Spleen (tissue), 11 donors: ENCODE data around the gene SPTAN1. TPM values are rescaled to one million over a fixed set of nuclear protein-coding genes. Genes with fewer than 3 reads are reported as not detected.

Experiments used
- DNase-seq: peaks from one replicate; pipeline ENCODE4 v3.0.0-alpha.2; 2020
- H3K27ac ChIP-seq, 8 donors: fragments of 200-600 bp; sonication (generic) in 7 of 8; 1 replicate in 4 of 8; 2 replicates in 4 of 8; pipeline versions ENCODE4 v1.5.0 to v1.8.0; 2016 to 2021; ENCODE audit warnings: inconsistent platforms in 4 of 8, mild to moderate bottlenecking in 4 of 8, moderate library complexity in 1 of 8
- H3K27me3 ChIP-seq, 7 donors: fragments of 200-600 bp; sonication (generic) in 6 of 7; replicated peaks in 1 of 7; 1 replicate in 4 of 7; 2 replicates in 3 of 7; pipeline versions ENCODE4 v1.5.0 to v1.8.0; 2016 to 2021; ENCODE audit warnings: inconsistent platforms in 3 of 7, mild to moderate bottlenecking in 1 of 7
- H3K36me3 ChIP-seq, 6 donors: fragments of 200-600 bp; sonication (generic) in 5 of 6; 1 replicate in 4 of 6; 2 replicates in 2 of 6; pipeline versions ENCODE4 v1.5.0 to v1.8.0; 2016 to 2021; ENCODE audit warnings: inconsistent platforms in 2 of 6
- H3K4me1 ChIP-seq, 6 donors: fragments of 200-600 bp; sonication (generic) in 5 of 6; 1 replicate in 3 of 6; 2 replicates in 3 of 6; pipeline versions ENCODE4 v1.5.0 to v1.8.0; 2016 to 2021; ENCODE audit warnings: inconsistent platforms in 3 of 6
- H3K4me3 ChIP-seq, 8 donors: fragments of 200-600 bp; sonication (generic) in 7 of 8; 1 replicate in 4 of 8; 2 replicates in 4 of 8; pipeline versions ENCODE4 v1.5.0 to v1.8.0; 2016 to 2021; ENCODE audit warnings: inconsistent platforms in 4 of 8, mild to moderate bottlenecking in 4 of 8, moderate library complexity in 2 of 8
- H3K9me3 ChIP-seq, 8 donors: fragments of 200-600 bp; sonication (generic) in 7 of 8; 1 replicate in 4 of 8; 2 replicates in 4 of 8; pipeline versions ENCODE4 v1.5.0 to v1.8.0; 2016 to 2021; ENCODE audit warnings: inconsistent platforms in 4 of 8
- CTCF ChIP-seq, 11 experiments: fragments of 200-600 bp in 7 of 11; fragments of 450-650 bp in 4 of 11; sonication (generic) in 4 of 11; IDR thresholded peaks in 8 of 11; conservative IDR thresholded peaks in 3 of 11; 1 replicate in 7 of 11; 2 replicates in 4 of 11; pipeline versions ENCODE4 v1.4.0 to v1.8.0; 2016 to 2021; ENCODE audit warnings: antibody characterized with exemption in 11 of 11, inconsistent platforms in 4 of 11, mild to moderate bottlenecking in 1 of 11
- POLR2A ChIP-seq, 3 donors: fragments of 450-650 bp; IDR thresholded peaks; one replicate each; pipeline ENCODE4 v1.5.1; 2017; ENCODE audit warnings: antibody characterized with exemption in 3 of 3, mild to moderate bottlenecking in 1 of 3
- POLR2AphosphoS5 ChIP-seq, 3 donors: sonication (generic); formaldehyde crosslinking; IDR thresholded peaks; one replicate each; pipeline ENCODE4 v1.5.1; 2017; ENCODE audit warnings: antibody characterized with exemption in 3 of 3
- WGBS, 5 donors: extraction: QIAGEN DNeasy Blood & Tissue Kit in 3 of 5; methylation state at CpG; one replicate each; pipeline versions ENCODE4 v1.1.5 to v1.1.7; 2013 to 2018; 5-methylcytosine and 5-hydroxymethylcytosine counted together
- intact Hi-C: fragments of 100-400 bp; cut with DNase I; formaldehyde crosslinking; loops from one replicate; pipeline ENCODE4 v1.15.0; 2023; ENCODE audit warnings: low total_unique reads
- polyA plus RNA-seq, 3 donors: library from polyadenylated mRNA; stranded (reverse); fragments of 200-250 nt; gene quantifications; one replicate each; pipeline ENCODE4 v1.2.1, GENCODE V29; 2013
- total RNA-seq, 7 donors: library from RNA; depleted of rRNA in 3 of 7; stranded (reverse); fragments of >200 nt in 3 of 7; fragmentation: NEBNext Ultra II Directional in 4 of 7; extraction: Animal tissue kit (Norgen Biotek cat#: 25700) in 4 of 7; gene quantifications; one replicate each; pipeline versions ENCODE4 v1.1.0 to v1.2.1, GENCODE V29; 2016 to 2021
- donor health status: healthy with polysubstance abuse.
- donor health status: DM: no; HTN: no; CAD: no; lungs with moderate emphysema.
- donor health status: DM: no; HTN: no; CAD: no.
- donor health status: Bipolar disorder and iron deficiency.
- donor health status: healthy.
- donor health status: DM: no; HTN: no; CAD: no.
- donor health status: DM: yes; HTN: yes; CAD: no.

The SPTAN1 gene
- total and polyA plus RNA-seq, 10 donors: 83.4 to 386 (median 248) TPM

DNA sequence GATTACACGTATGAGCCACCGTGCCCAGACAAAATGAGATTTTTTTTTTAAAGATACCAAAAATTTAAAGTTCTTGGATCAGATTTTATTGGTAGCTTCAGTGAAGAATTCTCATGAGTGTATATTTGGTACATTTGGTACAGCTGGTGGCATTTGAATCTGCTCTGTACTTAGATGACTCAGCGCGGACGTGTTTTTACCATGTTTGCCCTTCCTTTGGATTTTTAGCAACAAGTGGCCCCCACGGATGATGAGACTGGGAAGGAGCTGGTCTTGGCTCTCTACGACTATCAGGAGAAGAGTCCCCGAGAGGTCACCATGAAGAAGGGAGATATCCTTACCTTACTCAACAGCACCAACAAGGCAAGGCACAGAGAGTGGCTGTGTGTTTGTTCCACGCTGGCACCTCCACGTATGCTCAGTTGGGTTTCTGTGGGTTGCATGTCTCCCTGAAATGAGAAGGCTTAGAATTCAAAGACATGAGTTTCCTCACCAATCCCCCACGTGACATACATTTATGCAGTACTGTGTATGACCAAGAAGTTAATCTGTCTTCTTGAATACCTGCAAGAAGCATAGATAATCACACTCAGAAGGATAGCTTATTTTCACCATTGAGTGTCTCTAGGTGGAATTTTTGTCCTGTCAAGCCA, 36.3 kb downstream of the SPTAN1 start:
- Histone ChIP-seq H3K4me3 (no peak overlapping the region), H3K27ac (no peak overlapping the region), H3K4me1 (no peaks in the 10 kb centered on the region), H3K27me3 (no peaks in the 10 kb centered on the region), H3K36me3 (peaks cover 11 to 100% (median 98%) of the 10 kb centered on the region in 6 donors), H3K9me3 (no peaks in the 10 kb centered on the region)
- no peak for DNase-seq
- WGBS, 5 donors: 88 to 95% (median 92%) methylated on average over 11 of the region's 11 CpGs
- intact Hi-C loops: loop anchor here (10.0 kb wide), 1 partner anchor 54 kb away; no protein-coding TSS in a partner anchor
- TF ChIP-seq POLR2AphosphoS5 (IDR thresholded peaks at IDR 0.05) (no peak), CTCF (IDR thresholded peaks at IDR 0.05 in 8 of 11, conservative IDR thresholded peaks at IDR 0.05 in 3 of 11) (no peak), POLR2A (IDR thresholded peaks at IDR 0.05) (no peak)

DNA sequence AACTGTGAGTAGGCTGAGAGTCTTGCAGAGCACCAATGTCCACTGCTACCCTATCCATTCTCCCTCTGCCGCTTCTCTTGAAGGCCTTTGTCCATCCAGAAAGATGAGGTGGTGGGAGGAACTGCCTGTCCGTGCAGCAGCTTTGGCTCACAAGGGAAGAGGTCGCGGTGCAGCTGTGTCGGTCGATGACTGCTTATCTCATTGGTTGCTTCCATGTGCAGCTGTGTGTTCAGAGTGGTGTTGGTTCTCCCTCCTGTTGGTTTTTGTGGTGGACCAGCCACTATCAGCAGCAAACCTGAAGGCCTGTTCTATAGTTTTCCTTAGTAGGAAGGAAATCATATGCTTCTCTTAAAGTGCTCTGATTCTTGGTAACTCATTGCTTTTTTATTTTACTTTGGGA, 40.7 kb downstream of the SPTAN1 start:
- no peak for DNase-seq
- Histone ChIP-seq H3K27me3 (no peaks in the 10 kb centered on the region), H3K36me3 (peaks cover 4 to 100% (median 97%) of the 10 kb centered on the region in 6 donors), H3K27ac (no peak overlapping the region), H3K9me3 (no peaks in the 10 kb centered on the region), H3K4me3 (no peak overlapping the region), H3K4me1 (no peaks in the 10 kb centered on the region)
- WGBS, 5 donors: 80 to 87% (median 84%) methylated on average over 6 of the region's 6 CpGs
- TF ChIP-seq POLR2AphosphoS5 (IDR thresholded peaks at IDR 0.05): peak in 1 of 3 donors; percentile 6
- TF ChIP-seq POLR2A (IDR thresholded peaks at IDR 0.05): no peak
- no peak for TF ChIP-seq CTCF (IDR thresholded peaks at IDR 0.05 in 8 of 11, conservative IDR thresholded peaks at IDR 0.05 in 3 of 11)
- intact Hi-C loops: no loop called here

DNA sequence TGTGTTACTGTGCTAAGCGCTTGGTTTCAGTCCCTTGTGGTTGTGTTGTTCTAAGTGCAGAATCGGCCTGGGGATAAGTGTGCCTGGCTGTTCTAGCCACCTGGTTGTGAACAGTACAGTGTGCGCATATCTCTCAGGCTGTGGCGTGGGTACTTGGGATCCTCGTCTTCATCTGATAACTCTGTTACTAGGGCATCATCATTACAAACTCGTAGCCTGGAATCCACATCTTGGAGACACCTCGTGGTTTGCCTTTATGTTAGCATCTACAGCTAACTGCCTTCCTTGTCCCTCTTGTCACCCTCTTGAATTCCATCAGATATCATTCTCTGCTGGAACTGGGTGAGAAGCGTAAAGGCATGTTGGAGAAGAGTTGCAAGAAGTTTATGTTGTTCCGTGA, 41.5 kb downstream of the SPTAN1 start:
- 90 to 96% (median 94%) methylated on average over 9 of the region's 9 CpGs for WGBS, 5 donors
- no peak for DNase-seq

More for the DNA sequence above, 41.5 kb downstream of the SPTAN1 start:
- H3K27ac ChIP-seq: no peak overlapping the region
- intact Hi-C loops: no loop called here
- no peaks in the 10 kb centered on the region for H3K27me3 ChIP-seq
- no peaks in the 10 kb centered on the region for H3K4me1 ChIP-seq
- H3K36me3 ChIP-seq: peaks cover 7 to 100% (median 97%) of the 10 kb centered on the region in 6 donors
- TF ChIP-seq POLR2A (IDR thresholded peaks at IDR 0.05) (no peak), POLR2AphosphoS5 (IDR thresholded peaks at IDR 0.05) (no peak), CTCF (IDR thresholded peaks at IDR 0.05 in 8 of 11, conservative IDR thresholded peaks at IDR 0.05 in 3 of 11) (no peak)
- no peaks in the 10 kb centered on the region for H3K9me3 ChIP-seq
- no peak overlapping the region for H3K4me3 ChIP-seq
